BJ (cell line): Measurements from ENCODE around the gene MCOLN1. TPM values are rescaled to one million over a fixed set of nuclear protein-coding genes. Genes with fewer than 3 reads are reported as not detected.

Experiments
- CTCF ChIA-PET: fragments of 350-600 bp; formaldehyde crosslinking; extraction: SDS; loops from one replicate; lab custom pipeline; 2021; ENCODE audit warnings: antibody characterized with exemption, inconsistent platforms; lab: Yijun Ruan, JAX
- POLR2A ChIA-PET: fragments of 300-600 bp; sonication (Branson Sonifier 250); formaldehyde crosslinking; extraction: SDS; loops from one replicate; lab custom pipeline; 2021; ENCODE audit warnings: antibody characterized with exemption; lab: Charles Lee
- DNase-seq: peaks from one replicate; pipeline ENCODE4 v3.0.0-alpha.2; 2011; ENCODE audit warnings: low read depth
- H3K27me3 ChIP-seq: 2 replicates; pipeline ENCODE4 v1.6.0; 2011; ENCODE audit warnings: low read length; ENCODE audit not compliant: control insufficient read depth, insufficient read depth
- H3K36me3 ChIP-seq: 2 replicates; pipeline ENCODE4 v1.5.1; 2011; ENCODE audit warnings: low read length; ENCODE audit not compliant: control insufficient read depth, insufficient read depth
- H3K4me3 ChIP-seq: 2 replicates; pipeline ENCODE4 v1.5.1; 2011; ENCODE audit warnings: low read depth, mild to moderate bottlenecking, control low read depth, low read length
- CTCF ChIP-seq: IDR thresholded peaks from 2 replicates; pipeline ENCODE4 v1.5.1; 2011; ENCODE audit warnings: low read depth, mild to moderate bottlenecking, control low read depth, inconsistent platforms, low read length, moderate library complexity; ENCODE audit not compliant: insufficient read depth
- polyA plus RNA-seq: library from polyadenylated mRNA; depleted of rRNA; stranded (reverse); fragments of >200 nt; gene quantifications from 2 replicates; pipeline ENCODE4 v1.2.3, GENCODE V29; 2011

MCOLN1 gene
- polyA plus RNA-seq, 1 experiment: 50.6 TPM

- no peak for TF ChIP-seq CTCF
- peaks cover 4% of the 10 kb centered on the region for H3K27me3 ChIP-seq
- H3K4me3 ChIP-seq: no peak overlapping the region
- DNase-seq: no peak
- ChIA-PET POLR2A (no interaction called here), CTCF (no interaction called here)
- H3K36me3 ChIP-seq: no peaks in the 10 kb centered on the region
Observed at GRCh38 chr19:7502552-7502951, 19.9 kb upstream of the MCOLN1 start.

GRCh38 chr19:7504684-7505083, 17.7 kb upstream of the MCOLN1 start:
- no peak for DNase-seq
- TF ChIP-seq CTCF: no peak
- ChIA-PET CTCF (no interaction called here), POLR2A (no interaction called here)
- peaks cover 4% of the 10 kb centered on the region for H3K27me3 ChIP-seq
- H3K4me3 ChIP-seq: no peak overlapping the region
- H3K36me3 ChIP-seq: no peaks in the 10 kb centered on the region

- TF ChIP-seq CTCF: no peak
- no peaks in the 10 kb centered on the region for H3K36me3 ChIP-seq
- ChIA-PET CTCF (no interaction called here), POLR2A (no interaction called here)
- DNase-seq: no peak
- no peak overlapping the region for H3K4me3 ChIP-seq
- H3K27me3 ChIP-seq: peaks cover 4% of the 10 kb centered on the region
Observed at GRCh38 chr19:7505288-7505681, 17.1 kb upstream of the MCOLN1 start.

- DNase-seq: no peak
- ChIA-PET POLR2A (no interaction called here), CTCF (interaction anchor here (2.5 kb wide), 1 partner anchor 8 kb away, joined by 14 read pairs; a partner anchor contains a TSS)
- TF ChIP-seq CTCF: no peak
- Histone ChIP-seq H3K4me3 (no peak overlapping the region), H3K36me3 (no peaks in the 10 kb centered on the region), H3K27me3 (peaks cover 2% of the 10 kb centered on the region)
Observed at GRCh38 chr19:7505682-7506384, 16.6 kb upstream of the MCOLN1 start.

GRCh38 chr19:7506385-7507328, 15.8 kb upstream of the MCOLN1 start:
- H3K27me3 ChIP-seq: peaks cover 2% of the 10 kb centered on the region
- ChIA-PET POLR2A (no interaction called here), CTCF (interaction anchor here (2.5 kb wide), 1 partner anchor 9 kb away, joined by 14 read pairs; a partner anchor contains a TSS)
- H3K4me3 ChIP-seq: no peak overlapping the region
- no peak for TF ChIP-seq CTCF
- H3K36me3 ChIP-seq: no peaks in the 10 kb centered on the region
- DNase-seq: no peak
